HepG2 (cell line): ENCODE measurements around the gene HOXA9. TPM values are rescaled to one million over a fixed set of nuclear protein-coding genes. Genes with fewer than 3 reads are reported as not detected.
A peak's percentile ranks its signal among the peaks of the same experiment; 100 is the strongest.

ENCODE experiments used
- AHR ChIP-seq: IDR thresholded peaks from 2 replicates; pipeline ENCODE4 v1.6.1; 2018; ENCODE audit warnings: missing genetic modification reagents, missing compliant biosample characterization
- ARNT2 ChIP-seq: sonication (generic); formaldehyde crosslinking; IDR thresholded peaks from 2 replicates; pipeline ENCODE4 v1.8.0; 2022; ENCODE audit warnings: mild to moderate bottlenecking, low read depth, missing genetic modification reagents, moderate library complexity
- KLF15 ChIP-seq: sonication (generic); formaldehyde crosslinking; IDR thresholded peaks from 2 replicates; pipeline ENCODE4 v1.8.1; 2023; ENCODE audit warnings: borderline replicate concordance, mild to moderate bottlenecking, inconsistent platforms, missing genetic modification reagents, mixed read lengths
- PAX8 ChIP-seq: sonication (generic); formaldehyde crosslinking; IDR thresholded peaks from 2 replicates; pipeline ENCODE4 v1.8.0; 2022; ENCODE audit warnings: mild to moderate bottlenecking, missing genetic modification reagents, borderline replicate concordance
- SALL1 ChIP-seq: sonication (generic); formaldehyde crosslinking; IDR thresholded peaks from 2 replicates; pipeline ENCODE4 v1.8.0; 2022; ENCODE audit warnings: mild to moderate bottlenecking, missing genetic modification reagents
- SATB2 ChIP-seq: sonication (generic); formaldehyde crosslinking; IDR thresholded peaks from 2 replicates; pipeline ENCODE4 v1.5.0; 2020; ENCODE audit warnings: missing genetic modification reagents
- SIX1 ChIP-seq: sonication (generic); formaldehyde crosslinking; IDR thresholded peaks from 2 replicates; pipeline ENCODE4 v1.4.0; 2020; ENCODE audit warnings: missing genetic modification reagents, borderline replicate concordance
- SOX13 ChIP-seq, 3 experiments: fragments of 450-650 bp in 1 of 3; sonication (generic) in 1 of 3; formaldehyde crosslinking in 1 of 3; IDR thresholded peaks in 2 of 3; conservative IDR thresholded peaks in 1 of 3; 2 replicates each; pipeline versions ENCODE4 v1.5.0 to v1.6.1; 2016 to 2020; ENCODE audit warnings: antibody characterized with exemption in 1 of 3, mild to moderate bottlenecking in 1 of 3, missing compliant biosample characterization in 1 of 3, missing genetic modification reagents in 1 of 3, moderate library complexity in 1 of 3
- STAT5B ChIP-seq: sonication (generic); formaldehyde crosslinking; IDR thresholded peaks from 2 replicates; pipeline ENCODE4 v1.4.0; 2020; ENCODE audit warnings: missing genetic modification reagents
- ZNF337 ChIP-seq: sonication (generic); formaldehyde crosslinking; IDR thresholded peaks from 2 replicates; pipeline ENCODE4 v1.5.1; 2020; ENCODE audit warnings: missing genetic modification reagents, low read depth, mild to moderate bottlenecking, borderline replicate concordance
- ZNF430 ChIP-seq: sonication (generic); formaldehyde crosslinking; IDR thresholded peaks from 2 replicates; pipeline ENCODE4 v1.9.0; 2021; ENCODE audit warnings: mild to moderate bottlenecking, missing genetic modification reagents
- ZNF441 ChIP-seq: sonication (generic); formaldehyde crosslinking; IDR thresholded peaks from 2 replicates; pipeline ENCODE4 v1.7.0; 2021; ENCODE audit warnings: missing genetic modification reagents, borderline replicate concordance
- ZNF562 ChIP-seq: sonication (generic); formaldehyde crosslinking; IDR thresholded peaks from 2 replicates; pipeline ENCODE4 v1.8.0; 2022; ENCODE audit warnings: missing genetic modification reagents, borderline replicate concordance
- ZNF572 ChIP-seq: sonication (generic); formaldehyde crosslinking; IDR thresholded peaks from 2 replicates; pipeline ENCODE4 v1.5.1; 2020; ENCODE audit warnings: mild to moderate bottlenecking, missing genetic modification reagents
- ZNF577 ChIP-seq: sonication (generic); formaldehyde crosslinking; IDR thresholded peaks from 2 replicates; pipeline ENCODE4 v1.4.0; 2020; ENCODE audit warnings: mild to moderate bottlenecking, low read depth, missing genetic modification reagents, borderline replicate concordance
- ZNF879 ChIP-seq: sonication (generic); formaldehyde crosslinking; IDR thresholded peaks from 2 replicates; pipeline ENCODE4 v1.8.1; 2023; ENCODE audit warnings: missing genetic modification reagents
- ZNF891 ChIP-seq: sonication (generic); formaldehyde crosslinking; IDR thresholded peaks from 2 replicates; pipeline ENCODE4 v1.5.0; 2020; ENCODE audit warnings: mild to moderate bottlenecking, missing genetic modification reagents
- polyA plus RNA-seq, 8 experiments: library from polyadenylated mRNA; depleted of rRNA in 3 of 8; stranded (reverse) in 7 of 8; unstranded in 1 of 8; fragments of >200 nt; fragmentation: Illumina TruSeq in 4 of 8; extraction: Trizol in 4 of 8; gene quantifications; 2 replicates each; pipeline versions ENCODE4 v1.2.1 to v1.2.3, GENCODE V29; 2011 to 2016; ENCODE audit warnings: low read depth in 4 of 8, missing spikeins in 1 of 8, mixed read lengths in 1 of 8; ENCODE audit not compliant: insufficient read depth in 1 of 8
- total RNA-seq, 5 experiments: library from RNA; depleted of rRNA; stranded (reverse); fragments of >200 nt; fragmentation: Illumina TruSeq; extraction: Trizol; gene quantifications; 2 replicates each; pipeline ENCODE4 v1.2.3, GENCODE V29; 2016; ENCODE audit warnings: low read depth in 1 of 5
- TF ChIP-seq, protein P1 (sequence below): sonication (generic); formaldehyde crosslinking; conservative IDR thresholded peaks from 2 replicates; pipeline ENCODE4 v1.8.1; 2023; ENCODE audit warnings: missing genetic modification reagents
- TF ChIP-seq, protein P2 (sequence below): IDR thresholded peaks from 2 replicates; pipeline ENCODE4 v1.6.1; 2016
- TF ChIP-seq, protein P3 (sequence below): sonication (generic); formaldehyde crosslinking; IDR thresholded peaks from 2 replicates; pipeline ENCODE4 v1.4.0; 2020; ENCODE audit warnings: low read depth, missing genetic modification reagents
- TF ChIP-seq, protein P4 (sequence below): sonication (generic); formaldehyde crosslinking; IDR thresholded peaks from 2 replicates; pipeline ENCODE4 v1.5.0; 2020; ENCODE audit warnings: mild to moderate bottlenecking, missing genetic modification reagents

HOXA9 gene
- total and polyA plus RNA-seq, 2 of the 13 experiments (the other 11 are each of a cell fraction or from before 2014, with no cell fraction given), result not detected

DNA sequence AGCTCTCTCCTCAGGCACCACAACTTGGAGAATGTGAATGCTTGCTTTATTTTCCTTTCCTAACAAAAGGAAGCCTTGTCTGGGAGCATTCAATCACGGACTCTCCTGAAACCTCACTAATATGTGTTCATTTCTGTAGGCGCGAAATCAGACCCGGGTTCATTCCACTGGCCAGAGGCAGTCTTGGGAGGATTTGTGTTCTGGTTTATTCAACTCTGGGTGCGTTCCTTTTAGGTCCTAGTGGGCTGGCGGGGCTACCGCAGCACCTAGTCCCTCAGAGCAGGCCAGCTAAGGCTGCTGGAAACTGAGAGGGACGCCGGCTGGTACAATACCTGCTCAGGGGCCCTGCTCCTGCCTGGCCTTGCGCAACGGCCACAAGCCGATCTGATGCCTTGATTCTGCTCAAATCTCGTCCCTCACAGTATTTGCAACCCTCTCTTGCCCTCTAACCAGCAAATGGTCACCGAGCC lies 42.3 kb downstream of the HOXA9 start (continued):
- TF ChIP-seq ARNT2 (CRISPR knock-in tag) (peak; percentile 39; the same call in 1 of the 2 replicates), ZNF337 (CRISPR knock-in tag) (no peak; the same call in 1 of the 2 replicates), PAX8 (0 out of 2 replicates have a peak, but pooled peaks have one; percentile 1), ZNF562 (CRISPR knock-in tag) (no peak), SOX13 (IDR thresholded peaks at IDR 0.05) (no peak), SOX13 (CRISPR knock-in tag; conservative IDR thresholded peaks at IDR 0.05 in 1 of 2, IDR thresholded peaks at IDR 0.05 in 1 of 2) (0 out of 4 replicates have a peak, but pooled peaks of 1 of the 2 experiments have one; percentile 17), ZNF441 (CRISPR knock-in tag) (no peak), ZNF577 (CRISPR knock-in tag) (no peak), ZNF430 (CRISPR knock-in tag) (no peak), ZNF572 (CRISPR knock-in tag) (no peak), KLF15 (CRISPR knock-in tag) (no peak), AHR (no peak), SIX1 (CRISPR knock-in tag) (no peak), SALL1 (CRISPR knock-in tag) (peak; percentile 42; the same call in 1 of the 2 replicates), STAT5B (CRISPR knock-in tag) (no peak), SATB2 (no peak), ZNF879 (0 out of 2 replicates have a peak, but pooled peaks have one; percentile 31), ZNF891 (no peak)
- TF ChIP-seq, protein P1, sequence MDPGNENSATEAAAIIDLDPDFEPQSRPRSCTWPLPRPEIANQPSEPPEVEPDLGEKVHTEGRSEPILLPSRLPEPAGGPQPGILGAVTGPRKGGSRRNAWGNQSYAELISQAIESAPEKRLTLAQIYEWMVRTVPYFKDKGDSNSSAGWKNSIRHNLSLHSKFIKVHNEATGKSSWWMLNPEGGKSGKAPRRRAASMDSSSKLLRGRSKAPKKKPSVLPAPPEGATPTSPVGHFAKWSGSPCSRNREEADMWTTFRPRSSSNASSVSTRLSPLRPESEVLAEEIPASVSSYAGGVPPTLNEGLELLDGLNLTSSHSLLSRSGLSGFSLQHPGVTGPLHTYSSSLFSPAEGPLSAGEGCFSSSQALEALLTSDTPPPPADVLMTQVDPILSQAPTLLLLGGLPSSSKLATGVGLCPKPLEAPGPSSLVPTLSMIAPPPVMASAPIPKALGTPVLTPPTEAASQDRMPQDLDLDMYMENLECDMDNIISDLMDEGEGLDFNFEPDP (CRISPR knock-in tag), result no peak
- TF ChIP-seq, protein P2, sequence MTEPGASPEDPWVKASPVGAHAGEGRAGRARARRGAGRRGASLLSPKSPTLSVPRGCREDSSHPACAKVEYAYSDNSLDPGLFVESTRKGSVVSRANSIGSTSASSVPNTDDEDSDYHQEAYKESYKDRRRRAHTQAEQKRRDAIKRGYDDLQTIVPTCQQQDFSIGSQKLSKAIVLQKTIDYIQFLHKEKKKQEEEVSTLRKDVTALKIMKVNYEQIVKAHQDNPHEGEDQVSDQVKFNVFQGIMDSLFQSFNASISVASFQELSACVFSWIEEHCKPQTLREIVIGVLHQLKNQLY (CRISPR knock-in tag), result no peak
- TF ChIP-seq, protein P3, sequence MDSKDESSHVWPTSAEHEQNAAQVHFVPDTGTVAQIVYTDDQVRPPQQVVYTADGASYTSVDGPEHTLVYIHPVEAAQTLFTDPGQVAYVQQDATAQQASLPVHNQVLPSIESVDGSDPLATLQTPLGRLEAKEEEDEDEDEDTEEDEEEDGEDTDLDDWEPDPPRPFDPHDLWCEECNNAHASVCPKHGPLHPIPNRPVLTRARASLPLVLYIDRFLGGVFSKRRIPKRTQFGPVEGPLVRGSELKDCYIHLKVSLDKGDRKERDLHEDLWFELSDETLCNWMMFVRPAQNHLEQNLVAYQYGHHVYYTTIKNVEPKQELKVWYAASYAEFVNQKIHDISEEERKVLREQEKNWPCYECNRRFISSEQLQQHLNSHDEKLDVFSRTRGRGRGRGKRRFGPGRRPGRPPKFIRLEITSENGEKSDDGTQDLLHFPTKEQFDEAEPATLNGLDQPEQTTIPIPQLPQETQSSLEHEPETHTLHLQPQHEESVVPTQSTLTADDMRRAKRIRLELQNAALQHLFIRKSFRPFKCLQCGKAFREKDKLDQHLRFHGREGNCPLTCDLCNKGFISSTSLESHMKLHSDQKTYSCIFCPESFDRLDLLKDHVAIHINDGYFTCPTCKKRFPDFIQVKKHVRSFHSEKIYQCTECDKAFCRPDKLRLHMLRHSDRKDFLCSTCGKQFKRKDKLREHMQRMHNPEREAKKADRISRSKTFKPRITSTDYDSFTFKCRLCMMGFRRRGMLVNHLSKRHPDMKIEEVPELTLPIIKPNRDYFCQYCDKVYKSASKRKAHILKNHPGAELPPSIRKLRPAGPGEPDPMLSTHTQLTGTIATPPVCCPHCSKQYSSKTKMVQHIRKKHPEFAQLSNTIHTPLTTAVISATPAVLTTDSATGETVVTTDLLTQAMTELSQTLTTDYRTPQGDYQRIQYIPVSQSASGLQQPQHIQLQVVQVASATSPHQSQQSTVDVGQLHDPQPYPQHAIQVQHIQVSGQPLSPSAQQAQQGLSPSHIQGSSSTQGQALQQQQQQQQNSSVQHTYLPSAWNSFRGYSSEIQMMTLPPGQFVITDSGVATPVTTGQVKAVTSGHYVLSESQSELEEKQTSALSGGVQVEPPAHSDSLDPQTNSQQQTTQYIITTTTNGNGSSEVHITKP, result no peak
- TF ChIP-seq, protein P4, sequence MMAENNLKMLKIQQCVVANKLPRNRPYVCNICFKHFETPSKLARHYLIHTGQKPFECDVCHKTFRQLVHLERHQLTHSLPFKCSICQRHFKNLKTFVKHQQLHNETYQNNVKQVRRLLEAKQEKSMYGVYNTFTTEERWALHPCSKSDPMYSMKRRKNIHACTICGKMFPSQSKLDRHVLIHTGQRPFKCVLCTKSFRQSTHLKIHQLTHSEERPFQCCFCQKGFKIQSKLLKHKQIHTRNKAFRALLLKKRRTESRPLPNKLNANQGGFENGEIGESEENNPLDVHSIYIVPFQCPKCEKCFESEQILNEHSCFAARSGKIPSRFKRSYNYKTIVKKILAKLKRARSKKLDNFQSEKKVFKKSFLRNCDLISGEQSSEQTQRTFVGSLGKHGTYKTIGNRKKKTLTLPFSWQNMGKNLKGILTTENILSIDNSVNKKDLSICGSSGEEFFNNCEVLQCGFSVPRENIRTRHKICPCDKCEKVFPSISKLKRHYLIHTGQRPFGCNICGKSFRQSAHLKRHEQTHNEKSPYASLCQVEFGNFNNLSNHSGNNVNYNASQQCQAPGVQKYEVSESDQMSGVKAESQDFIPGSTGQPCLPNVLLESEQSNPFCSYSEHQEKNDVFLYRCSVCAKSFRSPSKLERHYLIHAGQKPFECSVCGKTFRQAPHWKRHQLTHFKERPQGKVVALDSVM (CRISPR knock-in tag), result no peak
